Activated T-helper 9 cell treated with anti-CD3 and anti-CD28 coated beads, Interleukin-2, amount 50 U/mL, for 16 hours (primary cell): ENCODE data around the gene RAB21.
A peak's percentile ranks its signal among the peaks of the same experiment; 100 is the strongest.
"Not testable (repeated sequence)": the region's sequence is repeated elsewhere in the genome, so short reads cannot be mapped to it uniquely, and the experiment has no call there.

ENCODE experiments used
- DNase-seq: peaks from one replicate; pipeline ENCODE4 v3.0.0-alpha.2; 2020; ENCODE audit warnings: low read depth

Gene RAB21

GRCh38 chr12:71752891-71753290 is 1.8 kb upstream of the RAB21 start:
- no peak for DNase-seq

GRCh38 chr12:71755146-71755892 is 656 bp downstream of the RAB21 start:
- peak; percentile 51 for DNase-seq

DNA sequence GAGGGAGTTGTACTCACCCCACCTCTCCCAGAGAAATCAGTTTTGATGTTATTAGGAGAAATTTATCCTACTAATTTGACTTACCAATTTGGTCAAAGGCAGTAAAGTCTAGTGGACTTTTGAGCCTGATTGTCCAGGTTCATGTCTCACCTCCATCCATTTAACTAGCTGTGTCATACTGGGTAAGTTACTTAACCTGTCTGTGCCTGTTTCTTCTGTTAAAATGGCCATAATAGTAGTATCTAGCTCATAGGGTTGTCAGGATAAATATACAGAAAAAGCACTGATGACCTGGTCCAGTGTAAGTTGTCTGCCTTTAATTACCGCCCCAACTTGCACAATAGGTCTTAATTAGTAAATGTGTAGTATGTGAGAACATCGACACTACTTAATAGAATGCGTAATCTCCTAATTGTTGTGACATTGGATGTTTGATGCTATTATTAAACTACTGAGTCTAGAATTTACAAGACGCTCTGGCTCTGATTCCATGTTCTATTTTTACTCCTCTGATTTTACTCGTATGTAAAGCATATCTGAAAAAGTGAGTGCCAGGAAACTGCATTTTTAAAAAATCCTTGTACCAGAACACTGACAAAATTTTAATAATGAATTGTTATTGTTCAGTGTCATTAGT is 1.5 kb downstream of the RAB21 start:
- DNase-seq, result no peak

- no peak for DNase-seq
These were observed 5.3 kb downstream of the RAB21 start for GRCh38 chr12:71759941-71760340.

GRCh38 chr12:71760471-71760870 is 5.8 kb downstream of the RAB21 start:
- DNase-seq, result no peak

- not testable (repeated sequence) for DNase-seq
These were observed 6.7 kb downstream of the RAB21 start for GRCh38 chr12:71761354-71761753.

DNA sequence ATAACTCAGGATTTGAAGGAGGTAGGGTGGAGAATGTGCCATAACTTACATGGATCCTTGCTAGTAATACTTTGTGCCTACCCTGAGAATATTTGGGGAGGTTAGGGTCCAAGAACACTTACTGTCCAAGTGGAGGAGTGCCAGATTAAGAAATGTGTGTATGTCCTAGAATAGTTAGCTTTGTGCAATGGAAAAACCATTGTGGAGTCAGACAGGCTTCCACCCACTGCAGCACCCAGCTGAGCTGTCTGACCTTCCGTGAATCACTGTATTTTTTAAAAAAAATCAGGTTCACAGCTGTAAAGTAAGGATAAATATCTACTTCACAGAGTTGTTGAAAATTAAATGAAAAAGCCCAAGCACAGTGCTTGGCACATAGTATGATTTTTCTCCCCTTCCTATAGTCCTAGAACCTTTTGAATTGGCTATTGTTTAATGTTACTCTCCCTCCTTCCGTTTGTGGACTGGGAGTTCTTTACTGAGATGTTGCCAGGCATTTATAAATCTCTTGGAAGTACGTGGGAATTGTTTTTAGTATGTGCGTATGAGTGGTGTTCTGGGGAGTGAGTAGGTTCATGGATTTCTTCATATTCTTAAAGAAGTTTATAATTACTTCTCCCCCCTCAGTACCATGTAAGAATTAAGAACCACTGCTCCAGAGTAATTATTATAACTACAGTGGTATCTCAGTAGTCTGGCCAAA is 9.2 kb downstream of the RAB21 start:
- DNase-seq, result no peak

GRCh38 chr12:71764587-71765321 is 10.1 kb downstream of the RAB21 start:
- no peak for DNase-seq

DNA sequence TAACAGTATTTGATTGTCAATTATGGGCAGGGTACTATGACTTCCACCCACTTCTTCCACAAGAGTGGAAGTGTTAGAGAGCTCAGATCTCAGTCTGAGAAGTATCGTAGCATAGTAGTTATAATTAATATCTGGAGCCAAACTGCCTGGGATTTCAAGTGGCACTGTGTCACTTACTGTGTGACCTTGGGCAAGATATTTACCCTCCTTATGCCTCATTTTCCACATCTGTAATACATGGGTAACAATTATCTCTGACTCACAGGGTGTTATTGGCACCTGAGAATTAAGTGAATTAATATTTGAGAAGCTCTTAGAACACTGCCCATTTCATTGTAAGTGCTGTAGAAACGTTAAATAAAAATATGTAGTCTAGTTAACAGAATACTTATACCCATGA is 11.5 kb downstream of the RAB21 start:
- DNase-seq, result no peak

GRCh38 chr12:71767183-71767582 is 12.5 kb downstream of the RAB21 start:
- DNase-seq, result no peak

DNA sequence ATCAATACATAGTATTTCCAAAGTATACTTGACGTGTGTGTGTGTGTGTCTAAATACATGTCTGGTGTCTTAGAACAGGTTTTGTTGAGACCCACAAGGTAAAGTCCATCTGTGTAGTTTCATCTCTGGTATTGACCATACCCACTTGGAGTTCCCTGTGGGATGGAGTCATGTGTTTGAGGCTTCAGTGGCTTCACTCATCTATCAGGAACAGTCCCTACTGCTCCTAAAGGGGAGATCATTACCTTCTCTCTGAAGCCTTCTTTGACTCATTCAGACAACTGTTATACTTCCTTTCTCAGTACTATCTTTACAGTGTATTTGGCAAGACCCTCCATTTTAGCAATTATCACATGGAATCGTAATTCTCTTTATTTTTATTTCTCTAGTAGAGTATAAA is 14.2 kb downstream of the RAB21 start:
- no peak for DNase-seq

- no peak for DNase-seq
These were observed 16.4 kb downstream of the RAB21 start for GRCh38 chr12:71771069-71771468.

DNA sequence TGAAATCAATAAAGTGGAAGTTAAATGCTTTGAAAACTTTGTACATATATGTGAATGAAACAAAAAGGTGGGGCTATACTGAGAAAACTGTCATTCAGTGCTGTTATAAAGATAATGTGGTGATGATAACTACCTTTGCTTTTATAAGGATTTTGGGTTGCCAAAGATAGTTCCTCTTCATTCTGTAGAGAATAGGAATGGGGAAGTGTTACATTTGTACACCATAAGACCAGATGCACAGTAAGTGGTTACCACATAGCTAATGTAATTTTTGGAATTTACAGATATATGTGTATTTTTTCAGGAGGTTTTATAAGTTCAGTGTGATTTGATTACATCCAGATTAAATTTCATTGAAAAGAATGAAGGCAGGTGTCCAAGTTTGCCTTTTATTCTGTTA is 18.1 kb downstream of the RAB21 start:
- no peak for DNase-seq

DNA sequence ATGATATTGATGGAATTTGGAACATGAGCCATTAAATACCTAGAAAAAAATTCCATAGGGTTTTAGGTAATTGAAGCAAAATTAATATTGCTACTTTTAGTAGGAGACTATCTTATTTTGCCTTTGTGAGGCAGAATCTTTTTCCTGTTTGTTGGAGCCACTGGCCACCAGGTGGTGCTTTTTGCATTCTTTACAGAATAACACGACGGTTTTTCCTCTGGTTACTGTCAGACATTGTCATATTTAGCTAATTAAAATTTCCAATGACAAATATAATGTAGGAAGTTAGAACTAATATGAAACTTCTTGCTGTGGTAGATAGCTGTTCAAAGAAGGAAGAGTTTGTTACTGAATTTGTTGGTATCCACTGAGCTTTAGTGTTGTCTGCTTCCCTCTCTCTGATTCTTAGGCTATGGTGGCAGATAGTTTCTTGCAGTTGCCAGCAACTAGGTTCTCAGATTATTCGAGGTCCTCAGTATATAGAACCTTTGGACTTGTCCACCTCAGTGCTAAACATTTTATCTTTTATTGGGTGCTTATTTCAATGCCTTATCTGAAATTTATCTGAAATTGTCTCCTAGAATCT is 25.7 kb downstream of the RAB21 start:
- peak; percentile 14 for DNase-seq

DNA sequence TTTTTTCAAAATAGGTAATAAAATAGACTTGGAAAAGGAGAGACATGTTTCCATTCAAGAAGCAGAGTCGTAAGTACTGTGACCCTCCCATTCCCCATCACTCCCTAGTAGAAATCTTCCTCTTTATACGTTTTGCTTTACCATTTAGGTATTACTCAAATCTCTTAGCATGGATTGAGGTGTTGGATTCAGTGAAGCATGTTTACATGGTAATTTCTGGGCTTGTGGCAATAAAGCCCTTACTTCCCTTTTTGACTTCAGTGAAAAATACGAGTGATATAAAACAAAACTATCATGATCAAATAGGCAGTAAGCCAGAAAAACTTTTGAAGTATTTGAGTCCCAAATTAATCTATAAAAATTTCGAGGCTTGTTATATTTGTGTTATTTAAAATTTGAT is 27.4 kb downstream of the RAB21 start:
- no peak for DNase-seq

GRCh38 chr12:71786829-71787228 is 32.2 kb downstream of the RAB21 start:
- DNase-seq, result no peak

DNA sequence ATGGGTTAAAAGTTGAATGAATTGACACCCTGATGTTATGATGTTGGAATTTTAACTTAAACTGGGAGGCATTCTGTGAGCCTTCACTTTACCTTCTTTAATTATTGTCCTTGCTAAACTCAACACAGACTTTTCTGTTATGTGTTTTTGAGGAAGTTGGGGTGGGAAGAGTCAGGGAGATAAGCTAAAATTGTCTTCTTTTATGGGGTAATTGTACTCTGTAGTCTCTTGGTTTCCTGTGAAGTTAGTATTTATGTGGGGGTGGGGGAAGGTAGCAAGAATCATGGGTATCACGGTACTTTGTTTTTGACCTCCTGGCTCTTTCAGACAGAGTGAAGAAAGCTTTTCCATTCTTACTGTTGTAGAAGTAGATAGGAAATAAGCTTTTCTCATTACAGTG is 32.9 kb downstream of the RAB21 start:
- no peak for DNase-seq

DNA sequence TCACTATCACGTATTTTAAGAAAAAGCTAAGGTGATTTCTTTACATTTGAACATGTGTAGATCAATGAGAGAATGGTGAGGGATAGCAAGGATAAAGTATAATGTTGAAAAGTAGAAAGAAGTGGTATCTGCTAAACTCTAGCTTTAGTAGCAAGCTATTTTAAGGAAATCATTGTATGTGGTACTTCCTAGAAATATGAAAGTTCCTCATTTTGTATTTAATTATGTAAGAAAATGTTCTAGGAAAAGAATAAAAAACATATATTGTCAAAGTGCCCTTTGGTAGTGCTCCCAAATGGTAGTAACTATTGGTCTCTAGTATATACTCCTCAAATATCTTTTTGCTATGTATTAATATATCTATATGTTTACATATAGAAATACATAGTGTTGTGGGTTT is 35.7 kb downstream of the RAB21 start:
- no peak for DNase-seq

DNA sequence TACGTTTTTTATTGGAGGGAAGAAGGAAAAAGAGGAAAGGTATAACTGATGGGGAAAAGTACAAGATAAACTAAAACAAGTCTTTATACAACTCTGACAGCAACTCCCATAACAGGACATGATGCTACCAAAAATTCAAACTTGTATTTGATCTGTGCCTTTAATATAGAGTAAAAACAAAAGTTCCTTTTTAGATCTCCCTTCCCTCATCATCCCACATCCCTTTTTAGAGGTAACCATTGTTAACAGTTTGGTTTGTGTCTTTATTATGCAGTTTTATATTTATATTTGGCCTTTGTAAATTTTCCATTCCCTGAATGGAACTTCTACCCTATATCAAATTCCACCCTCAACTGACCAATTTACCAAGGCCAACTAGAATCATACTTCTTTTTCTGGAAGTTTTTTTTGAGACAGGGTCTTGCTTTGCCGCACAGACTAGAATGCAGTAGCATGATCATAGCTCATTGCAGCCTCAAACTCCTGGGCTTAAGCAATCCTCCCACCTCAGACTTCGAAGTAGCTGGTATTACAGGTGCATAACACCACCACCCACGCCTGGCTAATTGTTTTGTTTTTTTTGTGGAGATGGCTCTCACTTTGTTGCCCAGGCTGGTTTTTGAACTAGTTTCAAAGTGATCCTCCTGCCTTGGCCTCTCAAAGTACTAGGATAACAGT is 36.9 kb downstream of the RAB21 start:
- no peak for DNase-seq

- no peak for DNase-seq
These were observed 37.9 kb downstream of the RAB21 start for GRCh38 chr12:71792599-71792998.

DNA sequence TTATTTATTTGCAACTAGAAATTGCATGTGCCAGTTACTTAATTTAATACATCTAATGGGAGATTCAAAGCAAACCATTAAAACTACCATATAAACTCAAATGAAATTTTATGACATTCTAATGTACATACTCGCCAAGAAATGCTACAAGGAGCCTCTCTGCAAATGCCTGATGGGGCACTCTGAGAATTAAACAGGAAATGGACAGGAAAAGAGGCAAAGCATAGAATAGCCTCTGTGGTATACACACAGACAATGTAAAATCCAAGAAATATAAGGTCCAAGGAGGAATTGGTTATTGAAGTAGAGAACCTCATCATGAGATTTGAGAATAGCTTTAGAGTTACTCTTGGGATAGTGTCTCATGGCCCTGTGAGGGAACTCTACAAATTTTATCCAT is 41.2 kb downstream of the RAB21 start:
- DNase-seq, result no peak

- DNase-seq, result no peak
These were observed 42.9 kb downstream of the RAB21 start for GRCh38 chr12:71797531-71797930.
